HG03139 (cell line): ENCODE results near the gene ITGAL.
A peak's percentile ranks its signal among the peaks of the same experiment; 100 is the strongest.

Experiments
- ATAC-seq: cut with Tn5 transposase; IDR thresholded peaks from one replicate; pipeline ENCODE4 v1.9.1; 2021; ENCODE audit not compliant: unreplicated experiment

The ITGAL gene

GRCh38 chr16:30567160-30567990 lies 94.8 kb downstream of the ITGAL start:
- ATAC-seq = no peak

DNA sequence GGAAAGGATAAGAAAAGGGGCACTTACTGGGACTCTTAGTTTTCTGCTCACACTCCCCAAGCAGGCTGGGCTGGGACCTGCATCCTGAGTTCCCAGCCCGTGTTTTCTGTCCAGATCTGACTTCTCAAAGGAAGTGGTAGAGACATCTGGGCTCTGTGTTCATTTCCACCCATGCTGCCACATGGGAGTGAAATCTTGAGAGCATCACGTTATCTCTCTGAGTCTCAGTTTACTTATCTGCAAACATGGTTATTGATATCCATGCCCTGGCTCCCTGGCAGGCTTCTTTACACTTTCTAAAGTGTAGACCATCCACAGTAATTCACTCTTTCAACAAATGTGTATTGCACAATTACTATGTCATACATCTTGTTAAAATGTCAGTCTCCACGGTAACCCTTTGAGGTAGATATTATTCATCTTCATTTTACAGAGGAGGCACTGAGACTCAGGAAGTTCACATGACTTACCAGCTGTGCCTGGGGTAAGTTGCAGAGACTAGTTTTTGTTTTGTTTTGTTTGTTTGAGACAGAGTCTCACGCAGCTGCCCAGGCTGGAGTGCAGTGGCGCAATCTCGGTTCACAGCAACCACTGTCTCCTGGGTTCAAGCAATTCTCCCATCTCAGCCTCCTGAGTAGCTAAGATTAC lies 95.6 kb downstream of the ITGAL start:
- ATAC-seq = no peak

GRCh38 chr16:30569281-30569680 lies 96.7 kb downstream of the ITGAL start:
- ATAC-seq = no peak

- ATAC-seq = no peak
Measured at GRCh38 chr16:30569746-30570635, 97.4 kb downstream of the ITGAL start.

GRCh38 chr16:30570636-30571444 lies 98.3 kb downstream of the ITGAL start:
- ATAC-seq = no peak

GRCh38 chr16:30571445-30572322 lies 99.1 kb downstream of the ITGAL start, which contains the start of gene ZNF688:
Gene ZNF688, minus strand, starts transcription at chr16:30571714. Its CDS starts 85 bp downstream, at chr16:30571629.
- peak; percentile 67 for ATAC-seq
